Measurements from ENCODE around the gene TRIM66.

TRIM66 gene

DNA sequence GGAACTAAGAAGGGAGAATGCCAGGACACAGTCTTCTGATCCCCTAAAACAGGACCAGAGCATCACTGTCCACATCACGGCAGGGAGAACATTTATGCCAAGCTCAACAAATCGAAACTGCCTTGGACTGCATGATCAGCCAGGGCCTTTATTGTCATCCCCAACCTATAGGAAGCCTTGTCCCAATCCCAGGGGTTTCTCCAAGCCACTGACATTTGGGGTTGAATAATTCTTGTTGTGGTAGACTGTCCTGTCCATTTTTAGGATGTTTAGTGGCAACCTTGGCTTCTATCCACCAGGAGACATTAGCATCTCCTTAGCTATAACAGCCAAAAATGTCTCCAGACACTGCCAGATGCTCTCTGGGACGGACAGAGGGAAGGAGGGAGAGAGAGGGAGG, 37.3 kb upstream of the TRIM66 start:
- Histone ChIP-seq H2AFZ (ENCODE audit: low read depth, low read length) (no peak overlapping the region), H3K36me3 (ENCODE audit: insufficient read depth, low read length) (no peaks in the 10 kb centered on the region), H3K27ac (ENCODE audit: low read length) (no peak overlapping the region), H3K4me1 (ENCODE audit: insufficient read depth, low read length) (no peaks in the 10 kb centered on the region), H3K27me3 (ENCODE audit: insufficient read depth, low read length, poor library complexity) (no peaks in the 10 kb centered on the region), H3K79me2 (ENCODE audit: insufficient read depth, low read length) (no peaks in the 10 kb centered on the region), H3K9ac (ENCODE audit: low read depth, low read length) (no peak overlapping the region), H3K4me3 (ENCODE audit: low read depth in 1 of 2, low read length in 2 of 2) (no peak overlapping the region), H3K9me3 (ENCODE audit: insufficient read depth, low read length, severe bottlenecking) (no peaks in the 10 kb centered on the region), H3K4me2 (ENCODE audit: insufficient read depth, low read length) (no peak overlapping the region), H4K20me1 (ENCODE audit: insufficient read depth, low read length) (no peaks in the 10 kb centered on the region)
- no peak for ATAC-seq (ENCODE audit: insufficient read depth, low read depth)
- no peak for DNase-seq
- TF ChIP-seq, protein P1, sequence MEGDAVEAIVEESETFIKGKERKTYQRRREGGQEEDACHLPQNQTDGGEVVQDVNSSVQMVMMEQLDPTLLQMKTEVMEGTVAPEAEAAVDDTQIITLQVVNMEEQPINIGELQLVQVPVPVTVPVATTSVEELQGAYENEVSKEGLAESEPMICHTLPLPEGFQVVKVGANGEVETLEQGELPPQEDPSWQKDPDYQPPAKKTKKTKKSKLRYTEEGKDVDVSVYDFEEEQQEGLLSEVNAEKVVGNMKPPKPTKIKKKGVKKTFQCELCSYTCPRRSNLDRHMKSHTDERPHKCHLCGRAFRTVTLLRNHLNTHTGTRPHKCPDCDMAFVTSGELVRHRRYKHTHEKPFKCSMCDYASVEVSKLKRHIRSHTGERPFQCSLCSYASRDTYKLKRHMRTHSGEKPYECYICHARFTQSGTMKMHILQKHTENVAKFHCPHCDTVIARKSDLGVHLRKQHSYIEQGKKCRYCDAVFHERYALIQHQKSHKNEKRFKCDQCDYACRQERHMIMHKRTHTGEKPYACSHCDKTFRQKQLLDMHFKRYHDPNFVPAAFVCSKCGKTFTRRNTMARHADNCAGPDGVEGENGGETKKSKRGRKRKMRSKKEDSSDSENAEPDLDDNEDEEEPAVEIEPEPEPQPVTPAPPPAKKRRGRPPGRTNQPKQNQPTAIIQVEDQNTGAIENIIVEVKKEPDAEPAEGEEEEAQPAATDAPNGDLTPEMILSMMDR (IDR thresholded peaks at IDR 0.05; ENCODE audit: borderline replicate concordance, extremely low read depth, low read length, poor library complexity, severe bottlenecking), result no peak
- TF ChIP-seq EZH2 (IDR thresholded peaks at IDR 0.05; ENCODE audit: borderline replicate concordance, low read depth, low read length, severe bottlenecking), result no peak

DNA sequence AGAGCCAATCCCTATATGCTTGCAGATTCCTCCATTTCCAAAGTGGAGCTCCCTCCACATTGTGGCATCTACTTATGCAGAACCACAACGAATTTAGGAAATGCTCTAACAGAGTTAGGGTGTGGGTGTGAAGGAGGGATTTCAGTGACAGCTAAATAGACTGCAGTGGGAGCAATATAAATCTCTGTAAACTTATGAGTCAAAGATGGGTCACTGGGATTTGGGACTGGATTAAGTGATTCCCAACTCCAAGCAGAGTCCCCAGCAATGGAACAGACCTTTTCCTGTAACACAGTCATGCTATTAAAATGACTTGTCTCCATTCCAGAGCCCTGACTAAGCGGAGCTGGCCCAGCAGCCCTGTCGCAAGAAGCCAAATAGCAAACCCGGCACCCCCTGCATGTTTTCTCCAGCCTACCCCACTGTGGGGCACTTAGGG, 36.8 kb upstream of the TRIM66 start:
- H3K4me1 ChIP-seq (ENCODE audit: insufficient read depth, low read length), result no peaks in the 10 kb centered on the region
- H2AFZ ChIP-seq (ENCODE audit: low read depth, low read length), result no peak overlapping the region
- no peak overlapping the region for H3K9ac ChIP-seq (ENCODE audit: low read depth, low read length)
- no peaks in the 10 kb centered on the region for H3K79me2 ChIP-seq (ENCODE audit: insufficient read depth, low read length)
- DNase-seq (no peak), ATAC-seq (ENCODE audit: insufficient read depth, low read depth) (no peak)
- H3K27me3 ChIP-seq (ENCODE audit: insufficient read depth, low read length, poor library complexity), result no peaks in the 10 kb centered on the region
- H3K36me3 ChIP-seq (ENCODE audit: insufficient read depth, low read length), result no peaks in the 10 kb centered on the region
- H3K4me3 ChIP-seq (ENCODE audit: low read depth in 1 of 2, low read length in 2 of 2), result no peak overlapping the region
- TF ChIP-seq, protein P1 (IDR thresholded peaks at IDR 0.05; ENCODE audit: borderline replicate concordance, extremely low read depth, low read length, poor library complexity, severe bottlenecking), result no peak
- no peak for TF ChIP-seq EZH2 (IDR thresholded peaks at IDR 0.05; ENCODE audit: borderline replicate concordance, low read depth, low read length, severe bottlenecking)
- no peak overlapping the region for H3K27ac ChIP-seq (ENCODE audit: low read length)
- no peak overlapping the region for H3K4me2 ChIP-seq (ENCODE audit: insufficient read depth, low read length)
- no peaks in the 10 kb centered on the region for H3K9me3 ChIP-seq (ENCODE audit: insufficient read depth, low read length, severe bottlenecking)
- no peaks in the 10 kb centered on the region for H4K20me1 ChIP-seq (ENCODE audit: insufficient read depth, low read length)

DNA sequence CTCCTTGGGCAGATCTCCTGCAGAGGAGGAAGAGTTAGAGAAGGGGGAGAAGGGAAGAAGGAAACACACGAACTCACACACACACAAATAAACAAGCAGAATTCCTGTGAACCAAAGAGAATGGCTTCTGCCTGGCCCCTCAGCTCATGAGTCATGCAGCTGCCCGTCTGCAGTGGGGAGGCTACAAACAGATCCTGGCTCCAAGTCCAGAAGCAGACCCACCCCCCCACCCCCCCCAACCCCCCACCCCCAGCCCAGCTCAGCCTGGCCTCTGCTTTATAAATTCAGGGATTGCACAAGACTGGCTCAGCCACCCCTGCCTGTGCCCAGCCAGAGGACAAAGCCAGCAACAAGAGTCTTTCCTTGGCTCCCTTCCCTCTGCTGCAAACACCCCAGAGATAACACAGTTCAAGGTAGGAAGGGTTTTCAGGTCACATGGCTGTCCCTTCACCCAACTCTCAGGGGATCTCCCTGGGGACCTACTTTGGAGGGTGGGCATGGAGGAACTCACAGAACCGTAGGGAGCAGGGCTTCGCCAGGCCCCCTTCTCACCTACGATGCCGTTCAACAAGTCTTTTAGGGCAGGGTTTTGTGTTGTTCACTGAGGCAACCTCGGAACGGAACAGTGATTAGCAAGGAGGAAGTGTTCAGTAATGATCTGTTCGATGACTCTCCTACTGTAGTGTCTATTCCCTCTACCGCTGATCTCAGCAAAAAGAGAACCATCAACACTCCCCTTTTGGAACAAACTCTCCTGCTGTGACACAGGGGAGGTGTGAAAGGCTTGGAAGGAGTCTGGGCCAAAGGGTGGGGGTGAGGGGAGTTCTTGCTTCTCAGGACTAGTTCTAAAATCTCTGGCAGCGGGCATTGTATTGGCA, 35.6 kb upstream of the TRIM66 start:
- H3K4me1 ChIP-seq (ENCODE audit: insufficient read depth, low read length), result no peaks in the 10 kb centered on the region
- no peaks in the 10 kb centered on the region for H3K36me3 ChIP-seq (ENCODE audit: insufficient read depth, low read length)
- H4K20me1 ChIP-seq (ENCODE audit: insufficient read depth, low read length), result no peaks in the 10 kb centered on the region
- DNase-seq (no peak), ATAC-seq (ENCODE audit: insufficient read depth, low read depth) (no peak)
- H3K79me2 ChIP-seq (ENCODE audit: insufficient read depth, low read length), result no peaks in the 10 kb centered on the region
- no peaks in the 10 kb centered on the region for H3K9me3 ChIP-seq (ENCODE audit: insufficient read depth, low read length, severe bottlenecking)
- H3K4me2 ChIP-seq (ENCODE audit: insufficient read depth, low read length), result no peak overlapping the region
- H3K9ac ChIP-seq (ENCODE audit: low read depth, low read length), result no peak overlapping the region
- H3K27me3 ChIP-seq (ENCODE audit: insufficient read depth, low read length, poor library complexity), result no peaks in the 10 kb centered on the region
- H3K27ac ChIP-seq (ENCODE audit: low read length), result no peak overlapping the region
- no peak overlapping the region for H2AFZ ChIP-seq (ENCODE audit: low read depth, low read length)
- TF ChIP-seq EZH2 (IDR thresholded peaks at IDR 0.05; ENCODE audit: borderline replicate concordance, low read depth, low read length, severe bottlenecking), result no peak
- TF ChIP-seq, protein P1 (IDR thresholded peaks at IDR 0.05; ENCODE audit: borderline replicate concordance, extremely low read depth, low read length, poor library complexity, severe bottlenecking), result no peak
- no peak overlapping the region for H3K4me3 ChIP-seq (ENCODE audit: low read depth in 1 of 2, low read length in 2 of 2)
